Measurements from ENCODE around the gene IGF1R. TPM values are rescaled to one million over a fixed set of nuclear protein-coding genes. Genes with fewer than 3 reads are reported as not detected.

The IGF1R gene
- total RNA-seq, 1 donor from 2014 or later, result 151 TPM

DNA sequence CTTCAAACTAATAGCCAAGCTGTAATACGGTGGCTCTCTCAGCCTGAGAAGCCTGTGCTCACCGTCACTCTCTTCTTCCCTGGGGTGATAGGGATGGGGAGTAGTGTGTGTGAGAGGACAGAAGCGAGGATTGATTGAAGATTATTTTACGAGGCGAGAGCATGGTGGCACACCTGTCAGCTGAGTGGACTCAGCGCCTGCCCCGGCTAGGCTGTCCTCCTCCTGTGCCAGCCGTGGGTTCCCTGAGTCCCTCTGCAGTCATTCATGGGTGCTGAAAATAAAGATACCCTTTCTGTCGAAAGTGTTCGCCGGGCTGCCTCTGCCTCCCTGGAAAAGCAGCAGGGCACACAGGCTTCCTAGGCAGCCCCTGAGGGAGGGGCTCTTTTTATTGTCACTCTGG lies 235.1 kb downstream of the IGF1R start:
- Histone ChIP-seq H3K36me3 (no peaks in the 10 kb centered on the region), H3K4me1 (peaks cover 10 to 48% of the 10 kb centered on the region in 2 donors), H3K27ac (peak overlapping the region; percentile 76 to 85), H3K4me3 (no peak overlapping the region), H3K27me3 (no peaks in the 10 kb centered on the region), H3K9me3 (no peaks in the 10 kb centered on the region)
- intact Hi-C loops (cut with DNase I), result loop anchor here (5.0 kb wide), 1 partner anchor 174 kb away; no protein-coding TSS in a partner anchor
- DNase-seq (ENCODE audit: low spot score in 2 of 2), result no peak
- TF ChIP-seq, protein P1, sequence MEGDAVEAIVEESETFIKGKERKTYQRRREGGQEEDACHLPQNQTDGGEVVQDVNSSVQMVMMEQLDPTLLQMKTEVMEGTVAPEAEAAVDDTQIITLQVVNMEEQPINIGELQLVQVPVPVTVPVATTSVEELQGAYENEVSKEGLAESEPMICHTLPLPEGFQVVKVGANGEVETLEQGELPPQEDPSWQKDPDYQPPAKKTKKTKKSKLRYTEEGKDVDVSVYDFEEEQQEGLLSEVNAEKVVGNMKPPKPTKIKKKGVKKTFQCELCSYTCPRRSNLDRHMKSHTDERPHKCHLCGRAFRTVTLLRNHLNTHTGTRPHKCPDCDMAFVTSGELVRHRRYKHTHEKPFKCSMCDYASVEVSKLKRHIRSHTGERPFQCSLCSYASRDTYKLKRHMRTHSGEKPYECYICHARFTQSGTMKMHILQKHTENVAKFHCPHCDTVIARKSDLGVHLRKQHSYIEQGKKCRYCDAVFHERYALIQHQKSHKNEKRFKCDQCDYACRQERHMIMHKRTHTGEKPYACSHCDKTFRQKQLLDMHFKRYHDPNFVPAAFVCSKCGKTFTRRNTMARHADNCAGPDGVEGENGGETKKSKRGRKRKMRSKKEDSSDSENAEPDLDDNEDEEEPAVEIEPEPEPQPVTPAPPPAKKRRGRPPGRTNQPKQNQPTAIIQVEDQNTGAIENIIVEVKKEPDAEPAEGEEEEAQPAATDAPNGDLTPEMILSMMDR (IDR thresholded peaks at IDR 0.05), result no peak

DNA sequence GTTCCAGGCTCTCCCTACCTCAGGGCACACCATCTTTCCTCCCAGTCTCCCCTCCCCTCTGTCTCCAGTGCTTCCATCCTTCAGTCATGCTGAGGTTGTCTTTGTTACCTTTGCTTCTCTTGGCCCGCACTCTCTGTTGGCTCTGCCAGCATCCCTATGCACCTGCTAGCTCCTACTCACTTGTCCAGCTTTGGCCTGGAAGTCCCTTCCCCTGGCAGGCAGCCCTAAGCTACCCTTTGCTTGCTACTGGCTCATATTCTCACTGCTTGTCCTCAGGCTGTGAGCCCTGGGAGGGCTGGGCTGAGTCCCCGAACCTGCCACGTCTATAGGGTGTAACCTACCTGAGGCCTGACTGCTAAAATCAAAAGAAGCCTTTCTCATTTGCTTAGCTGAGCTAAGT lies 236.6 kb downstream of the IGF1R start:
- intact Hi-C loops (cut with DNase I), result loop anchor here (1.0 to 5.0 kb wide), 2 partner anchors 11 to 172 kb away; no protein-coding TSS in a partner anchor
- Histone ChIP-seq H3K27ac (peak overlapping the region; percentile 76 to 85), H3K9me3 (no peaks in the 10 kb centered on the region), H3K4me3 (no peak overlapping the region), H3K4me1 (peaks cover 7 to 48% of the 10 kb centered on the region in 2 donors), H3K27me3 (no peaks in the 10 kb centered on the region), H3K36me3 (no peaks in the 10 kb centered on the region)
- TF ChIP-seq, protein P1 (IDR thresholded peaks at IDR 0.05), result no peak
- DNase-seq (ENCODE audit: low spot score in 2 of 2), result no peak

DNA sequence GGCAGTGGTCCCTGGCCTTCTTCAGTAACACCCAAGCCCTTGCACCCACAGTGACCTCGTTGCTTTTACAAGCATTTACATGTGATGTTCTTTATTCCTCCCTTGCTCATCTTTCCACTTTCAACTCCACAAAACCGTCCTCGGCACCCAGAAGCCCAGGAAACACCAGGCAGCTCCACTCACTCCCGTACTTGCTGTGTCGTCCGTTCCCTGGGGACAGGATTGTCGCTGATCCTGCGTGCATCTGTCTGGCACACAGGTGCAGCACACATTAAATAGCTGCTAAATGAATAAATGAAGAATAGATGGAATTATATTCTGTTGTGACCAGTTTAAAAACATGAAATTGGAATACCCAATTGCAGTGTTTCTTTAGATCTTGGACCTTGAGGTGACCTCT lies 239.6 kb downstream of the IGF1R start:
- no peaks in the 10 kb centered on the region for H3K27me3 ChIP-seq
- no peak for DNase-seq (ENCODE audit: low spot score in 2 of 2)
- TF ChIP-seq, protein P1 (IDR thresholded peaks at IDR 0.05), result no peak
- H3K4me3 ChIP-seq, result no peak overlapping the region
- H3K27ac ChIP-seq, result peak overlapping the region; percentile 66 to 76
- H3K4me1 ChIP-seq, result peaks cover 7 to 39% of the 10 kb centered on the region in 2 donors
- no peaks in the 10 kb centered on the region for H3K9me3 ChIP-seq
- intact Hi-C loops (cut with DNase I), result no loop called here
- peaks cover 0 to 8% of the 10 kb centered on the region in 2 donors for H3K36me3 ChIP-seq

- Histone ChIP-seq H3K4me1 (peaks cover 6 to 33% of the 10 kb centered on the region in 2 donors), H3K4me3 (no peak overlapping the region), H3K9me3 (no peaks in the 10 kb centered on the region), H3K36me3 (peaks cover 0 to 8% of the 10 kb centered on the region in 2 donors), H3K27me3 (no peaks in the 10 kb centered on the region), H3K27ac (peak overlapping the region; percentile 66)
- intact Hi-C loops (cut with DNase I), result no loop called here
- peak in 1 of 2 donors; percentile 53 for DNase-seq (ENCODE audit: low spot score in 2 of 2)
- TF ChIP-seq, protein P1 (IDR thresholded peaks at IDR 0.05), result no peak
Observed at GRCh38 chr15:98888820-98889479, 240.6 kb downstream of the IGF1R start.

DNA sequence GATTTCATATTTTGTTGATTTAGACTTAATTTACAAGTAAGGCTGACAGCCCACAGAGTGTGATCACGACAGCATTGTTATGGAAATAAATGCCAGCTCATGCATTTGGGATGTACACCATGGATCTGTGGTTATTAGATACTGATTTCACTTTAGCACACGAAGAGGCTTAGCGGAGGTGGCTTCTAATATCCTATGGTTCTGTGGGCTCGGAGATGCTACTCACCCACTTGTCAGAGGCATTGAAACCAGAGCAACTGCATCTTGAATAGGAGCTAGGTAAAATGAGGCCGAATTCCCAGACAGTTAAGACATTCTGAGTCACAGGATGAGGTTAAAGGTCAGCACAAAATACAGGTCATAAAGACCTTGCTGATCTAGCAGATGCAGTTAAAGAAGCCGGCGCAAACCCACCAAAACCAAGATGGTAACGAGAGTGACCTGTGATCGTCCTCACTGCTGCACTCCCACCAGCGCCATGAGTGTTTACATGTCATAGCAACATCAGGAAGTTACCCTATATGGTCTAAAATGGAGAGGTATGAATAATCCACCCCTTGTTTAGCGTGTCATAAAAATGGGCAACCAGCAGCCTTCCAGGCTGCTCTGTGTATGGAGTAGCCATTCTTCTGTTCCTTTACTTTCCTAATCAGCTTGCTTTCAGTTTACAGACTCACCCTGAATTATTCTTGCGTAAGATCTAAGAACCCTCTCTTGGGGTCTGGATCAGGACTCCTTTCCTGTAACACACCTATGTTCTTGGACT lies 241.8 kb downstream of the IGF1R start:
- Histone ChIP-seq H3K27me3 (no peaks in the 10 kb centered on the region), H3K4me3 (no peak overlapping the region), H3K36me3 (peaks cover 2 to 8% of the 10 kb centered on the region in 2 donors), H3K4me1 (peaks cover 0 to 22% of the 10 kb centered on the region in 2 donors), H3K9me3 (no peaks in the 10 kb centered on the region), H3K27ac (peak overlapping the region; percentile 66)
- intact Hi-C loops (cut with DNase I), result no loop called here
- peak in 1 of 2 donors; percentile 56 for DNase-seq (ENCODE audit: low spot score in 2 of 2)
- TF ChIP-seq, protein P1 (IDR thresholded peaks at IDR 0.05), result no peak

Data from ascending aorta (tissue), 2 donors.